GM18868 (cell line): ENCODE results near the gene NECTIN2.
"Not testable (repeated sequence)": the region's sequence is repeated elsewhere in the genome, so short reads cannot be mapped to it uniquely, and the experiment has no call there.

Source experiments
- ATAC-seq: cut with Tn5 transposase; IDR thresholded peaks from one replicate; pipeline ENCODE4 v1.9.1; 2021; ENCODE audit warnings: mild to moderate bottlenecking, moderate library complexity; ENCODE audit not compliant: unreplicated experiment

NECTIN2 gene

DNA sequence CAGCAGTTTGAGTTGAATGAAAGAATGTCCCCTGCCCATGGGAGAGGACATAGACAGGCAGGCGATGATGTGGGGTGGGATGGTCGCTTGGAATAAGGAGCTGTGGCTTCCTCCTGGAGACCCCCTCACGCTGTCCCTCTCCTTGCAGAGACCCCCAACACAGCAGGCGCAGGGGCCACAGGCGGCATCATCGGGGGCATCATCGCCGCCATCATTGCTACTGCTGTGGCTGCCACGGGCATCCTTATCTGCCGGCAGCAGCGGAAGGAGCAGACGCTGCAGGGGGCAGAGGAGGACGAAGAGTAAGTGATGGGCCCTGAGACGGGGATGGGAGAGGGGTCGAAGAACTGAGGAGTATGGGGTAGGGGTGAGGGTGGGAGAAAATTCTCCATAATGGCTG is 36.0 kb downstream of the NECTIN2 start:
- no peak for ATAC-seq

DNA sequence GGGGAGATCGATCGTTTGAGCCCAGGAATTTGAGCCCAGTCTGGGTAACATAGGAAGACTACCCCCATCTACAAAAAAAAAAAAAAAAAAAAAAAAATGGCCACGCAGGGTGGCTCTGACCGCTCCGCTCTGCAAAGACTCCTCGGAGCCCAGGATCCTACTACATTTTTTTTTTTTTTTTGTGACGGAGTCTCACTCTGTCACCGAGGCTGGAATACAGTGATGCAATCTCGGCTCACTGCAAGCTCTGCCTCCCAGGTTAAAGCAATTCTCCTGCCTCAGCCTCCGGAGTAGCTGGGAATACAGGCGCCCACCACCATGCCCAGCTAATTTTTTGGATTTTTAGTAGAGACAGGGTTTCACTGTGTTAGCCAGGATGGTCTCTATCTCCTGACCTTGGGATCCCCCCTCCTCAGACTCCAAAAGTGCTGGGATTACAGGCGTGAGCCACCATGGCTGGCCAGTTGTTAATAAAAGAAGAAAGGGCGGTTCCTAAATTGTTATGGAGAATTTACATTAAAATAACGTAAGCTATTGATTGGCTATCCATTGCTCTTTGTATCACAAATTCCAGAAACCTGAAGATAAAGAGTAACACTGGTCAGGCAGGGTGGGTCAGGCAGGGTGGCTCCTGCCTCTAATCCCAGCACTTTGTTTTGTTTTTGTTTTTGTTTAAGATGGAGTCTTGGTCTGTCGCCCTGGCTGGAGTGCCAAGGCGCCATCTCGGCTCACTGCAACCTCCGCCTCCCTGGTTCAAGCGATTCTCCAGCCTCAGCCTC is 36.7 kb downstream of the NECTIN2 start:
- not testable (repeated sequence) for ATAC-seq

DNA sequence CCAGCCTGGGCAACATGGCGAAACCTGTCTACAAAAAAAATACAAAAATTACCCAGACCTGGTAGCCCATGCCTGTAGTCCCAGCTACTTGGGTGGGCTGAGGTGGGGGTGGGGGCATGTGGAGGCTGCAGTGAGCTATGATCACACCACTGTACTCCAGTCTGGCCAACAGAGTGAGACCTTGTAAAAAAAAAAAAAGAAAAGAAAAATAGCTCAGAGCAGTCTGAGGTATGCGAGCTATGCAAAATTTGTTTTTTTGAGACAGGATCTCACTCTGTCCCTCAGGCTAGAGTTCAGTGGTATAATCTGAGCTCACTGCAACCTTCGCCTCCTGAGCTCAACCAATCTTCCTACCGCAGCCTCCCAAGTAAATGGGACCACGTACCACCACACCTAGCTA is 37.8 kb downstream of the NECTIN2 start:
- ATAC-seq = no peak

DNA sequence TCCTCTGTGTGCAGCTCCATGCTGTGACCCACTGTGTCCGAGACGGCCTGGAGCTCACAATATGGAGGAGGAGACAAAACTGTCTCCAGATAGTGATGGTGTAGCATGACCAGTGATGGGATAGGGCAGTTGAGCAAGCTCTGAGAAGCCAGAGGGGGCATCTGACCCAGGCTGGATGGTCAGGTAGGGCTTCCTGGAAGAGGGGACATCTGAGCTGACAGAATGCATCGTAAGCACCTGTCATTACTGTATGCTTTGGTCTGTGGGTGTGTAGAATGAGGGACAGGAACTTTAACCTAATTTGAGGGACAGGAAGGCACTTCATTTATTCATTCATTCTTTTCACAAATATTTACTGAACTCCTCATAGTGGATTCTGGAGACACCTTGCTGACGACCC is 38.5 kb downstream of the NECTIN2 start:
- ATAC-seq = no peak

DNA sequence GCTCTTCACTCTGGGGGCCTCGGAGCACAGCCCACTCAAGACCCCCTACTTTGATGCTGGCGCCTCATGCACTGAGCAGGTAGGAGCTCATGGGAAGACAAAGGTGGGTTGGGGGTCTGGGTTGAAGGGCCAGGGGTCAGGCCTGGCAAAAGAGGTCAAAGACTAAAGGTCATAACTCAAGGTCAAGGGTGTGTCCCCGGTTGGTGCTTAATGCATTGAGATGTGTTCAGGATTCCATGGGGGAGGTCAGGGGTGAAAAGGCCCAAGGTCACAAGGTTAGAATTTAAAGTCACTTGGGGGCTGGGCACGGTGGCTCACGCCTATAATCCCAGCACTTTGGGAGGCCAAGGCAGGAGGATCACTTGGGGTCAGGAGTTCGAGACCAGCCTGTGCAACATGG is 40.0 kb downstream of the NECTIN2 start:
- ATAC-seq = no peak

DNA sequence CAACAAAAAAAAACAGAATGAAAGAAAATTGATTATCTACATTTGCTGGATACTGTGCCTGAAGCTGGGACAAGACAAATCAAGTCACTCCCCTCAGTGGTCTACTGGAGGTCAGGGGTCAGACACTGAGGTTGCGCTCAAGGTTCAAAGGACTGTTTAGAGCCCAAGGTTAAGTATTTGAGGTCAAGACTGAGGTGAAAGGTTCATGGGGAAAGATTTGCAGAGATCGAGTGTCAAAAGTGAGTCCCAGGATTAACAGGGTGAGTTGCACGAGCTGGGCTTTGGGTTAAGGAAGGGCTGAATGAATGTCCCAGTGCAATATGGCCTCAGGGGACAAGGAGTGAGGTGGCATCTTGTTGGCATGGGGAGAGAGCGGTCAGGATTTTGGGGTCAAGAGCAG is 41.6 kb downstream of the NECTIN2 start:
- no peak for ATAC-seq

DNA sequence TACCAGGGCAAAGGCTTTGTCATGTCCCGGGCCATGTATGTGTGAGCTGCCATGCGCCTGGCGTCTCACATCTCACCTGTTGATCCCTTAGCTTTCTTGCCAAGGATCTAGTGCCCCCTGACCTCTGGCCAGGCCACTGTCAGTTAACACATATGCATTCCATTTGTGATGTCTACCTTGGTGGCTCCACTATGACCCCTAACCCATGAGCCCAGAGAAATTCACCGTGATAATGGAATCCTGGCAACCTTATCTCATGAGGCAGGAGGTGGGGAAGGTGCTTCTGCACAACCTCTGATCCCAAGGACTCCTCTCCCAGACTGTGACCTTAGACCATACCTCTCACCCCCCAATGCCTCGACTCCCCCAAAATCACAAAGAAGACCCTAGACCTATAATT is 42.2 kb downstream of the NECTIN2 start:
- ATAC-seq = not testable (repeated sequence)

DNA sequence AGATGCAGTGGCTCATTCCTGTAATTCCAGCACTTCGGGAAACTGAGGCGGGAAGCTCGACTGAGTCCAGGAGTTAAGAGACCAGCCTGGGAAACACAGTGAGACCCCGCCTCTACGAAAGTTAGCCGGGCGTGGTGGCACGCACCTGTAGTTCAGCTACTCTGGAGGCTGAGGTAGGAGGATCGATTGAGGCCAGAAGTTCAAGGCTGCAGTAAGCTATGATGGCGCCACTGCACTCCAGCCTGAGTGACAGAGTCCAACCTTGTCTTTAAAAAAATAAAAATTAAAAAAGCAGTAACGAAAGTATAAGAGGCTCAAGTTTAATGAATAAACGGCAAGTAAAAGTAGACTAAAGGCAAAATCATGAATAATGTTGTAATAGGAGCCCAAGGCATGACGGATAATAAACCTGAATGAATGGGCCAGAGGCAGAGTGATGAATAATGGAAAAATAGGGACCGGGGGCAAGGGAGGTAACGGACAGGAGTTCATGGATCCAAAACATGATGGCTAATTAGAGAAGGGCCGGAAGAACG is 43.8 kb downstream of the NECTIN2 start:
- no peak for ATAC-seq

DNA sequence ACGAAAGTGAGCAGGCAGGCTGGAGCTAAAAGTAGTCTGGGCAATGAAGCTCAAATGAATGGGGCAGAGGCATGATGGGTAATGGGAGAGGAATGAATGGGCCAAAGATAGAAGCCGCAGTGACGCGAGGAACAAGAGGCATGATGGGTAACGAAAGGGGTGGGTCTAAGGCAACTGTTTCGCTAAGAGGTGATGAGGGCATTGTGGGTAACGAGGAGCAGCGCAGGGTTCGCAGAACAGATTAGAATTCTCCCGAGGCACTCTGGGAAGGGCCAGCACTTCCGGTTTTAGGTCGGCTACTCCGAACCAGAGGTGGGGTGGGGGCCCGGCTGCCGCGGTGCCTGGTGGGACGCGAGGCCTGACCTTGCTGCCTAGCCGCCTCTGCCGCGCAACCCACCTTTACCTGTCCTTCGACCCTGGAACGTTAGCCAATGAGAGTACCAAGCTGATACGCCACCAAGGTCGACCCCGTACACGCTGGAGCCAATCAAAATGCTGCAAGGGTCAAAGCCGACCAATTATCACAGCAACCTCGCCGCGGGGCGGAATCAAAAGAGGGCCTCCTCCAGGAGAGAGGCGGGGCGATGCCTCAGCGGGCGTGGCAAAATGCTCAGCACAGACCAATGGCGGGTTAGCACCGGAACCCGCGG is 44.4 kb downstream of the NECTIN2 start:
- peak; percentile 80 for ATAC-seq

DNA sequence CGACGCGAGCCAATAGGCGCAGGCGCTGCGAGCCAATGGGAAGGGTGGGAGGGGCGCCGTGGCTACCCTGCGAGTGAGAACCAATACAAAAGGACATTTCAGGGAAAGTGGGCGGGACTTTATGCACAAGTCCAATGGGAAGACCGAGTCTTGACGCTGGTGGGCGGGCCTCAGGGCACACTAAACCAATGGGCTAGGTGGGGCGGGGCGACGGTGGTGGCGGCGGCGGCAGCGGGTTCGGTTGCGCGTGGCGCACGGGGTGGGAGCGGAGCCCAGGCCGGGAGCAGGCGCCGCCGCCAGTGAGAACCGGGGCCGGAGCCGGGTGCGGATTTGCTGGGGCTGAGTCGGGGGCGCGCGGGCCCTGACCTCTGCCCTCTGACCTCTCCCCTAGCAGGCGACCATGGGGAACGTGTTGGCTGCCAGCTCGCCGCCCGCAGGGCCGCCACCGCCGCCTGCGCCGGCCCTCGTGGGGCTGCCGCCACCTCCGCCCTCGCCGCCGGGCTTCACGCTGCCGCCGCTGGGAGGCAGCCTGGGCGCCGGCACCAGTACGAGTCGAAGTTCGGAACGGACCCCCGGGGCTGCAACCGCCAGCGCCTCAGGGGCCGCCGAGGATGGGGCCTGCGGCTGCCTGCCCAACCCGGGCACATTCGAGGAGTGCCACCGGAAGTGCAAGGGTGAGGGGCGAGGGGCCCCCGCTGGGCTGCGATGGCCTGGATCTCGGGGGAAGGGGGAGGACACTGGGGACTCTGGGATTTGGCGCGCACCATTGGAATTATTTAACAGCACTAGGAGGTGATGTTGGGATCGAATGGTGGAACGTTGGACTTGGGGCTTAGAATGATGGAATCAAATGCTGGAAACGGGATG is 45.2 kb downstream of the NECTIN2 start, which contains the start of gene TOMM40:
Gene TOMM40, plus strand, starts transcription at position 239 of the 867 bp plus-strand sequence. Its CDS starts 162 bp downstream, at position 401.
- peak; percentile 66 for ATAC-seq

DNA sequence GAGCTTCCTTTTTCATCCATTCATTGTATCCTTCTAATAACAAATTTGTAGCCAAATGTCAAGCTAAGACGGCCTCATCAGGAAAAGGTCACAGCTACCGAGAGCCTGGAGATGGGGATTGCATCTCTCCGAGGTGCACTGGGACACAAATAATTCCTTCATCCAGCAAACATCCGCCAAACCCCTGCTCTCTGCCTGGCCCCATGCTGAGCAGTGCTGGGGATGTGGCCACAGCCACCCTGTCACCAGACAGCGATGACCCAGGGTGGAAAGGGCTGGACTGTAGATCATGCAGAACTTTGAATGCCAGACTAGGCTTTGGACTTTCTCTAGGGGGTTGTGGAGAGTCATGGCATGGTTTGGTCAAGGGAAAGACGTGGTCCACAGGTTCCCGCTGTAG is 46.8 kb downstream of the NECTIN2 start:
- no peak for ATAC-seq

DNA sequence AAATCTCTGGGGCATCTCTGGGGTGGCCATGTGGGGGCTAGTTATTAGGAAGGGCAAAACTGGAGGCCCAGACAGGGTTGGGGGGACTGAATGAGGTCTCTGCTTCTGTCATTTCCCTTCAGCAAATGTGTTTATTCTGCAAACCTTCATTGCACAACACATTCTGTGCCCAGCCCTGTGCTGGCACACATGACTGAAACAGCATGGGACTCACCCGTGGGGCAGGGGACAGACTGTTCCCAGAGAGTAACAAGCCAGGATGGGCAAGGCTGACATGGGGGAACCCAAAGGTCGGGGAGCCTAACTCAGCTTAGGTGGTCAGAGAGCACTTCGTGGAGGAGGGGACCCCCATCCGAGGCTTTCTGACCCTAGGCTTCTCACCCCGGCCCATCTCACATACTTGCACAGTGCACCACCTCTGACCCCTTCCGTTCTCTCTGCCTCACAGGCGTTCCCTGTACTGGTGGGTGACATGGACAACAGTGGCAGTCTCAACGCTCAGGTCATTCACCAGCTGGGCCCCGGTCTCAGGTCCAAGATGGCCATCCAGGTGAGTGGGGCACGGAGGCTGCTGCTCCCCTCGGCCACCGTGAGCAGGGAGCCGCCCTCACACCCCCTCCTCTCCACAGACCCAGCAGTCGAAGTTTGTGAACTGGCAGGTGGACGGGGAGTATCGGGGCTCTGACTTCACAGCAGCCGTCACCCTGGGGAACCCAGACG is 47.4 kb downstream of the NECTIN2 start:
- no peak for ATAC-seq

DNA sequence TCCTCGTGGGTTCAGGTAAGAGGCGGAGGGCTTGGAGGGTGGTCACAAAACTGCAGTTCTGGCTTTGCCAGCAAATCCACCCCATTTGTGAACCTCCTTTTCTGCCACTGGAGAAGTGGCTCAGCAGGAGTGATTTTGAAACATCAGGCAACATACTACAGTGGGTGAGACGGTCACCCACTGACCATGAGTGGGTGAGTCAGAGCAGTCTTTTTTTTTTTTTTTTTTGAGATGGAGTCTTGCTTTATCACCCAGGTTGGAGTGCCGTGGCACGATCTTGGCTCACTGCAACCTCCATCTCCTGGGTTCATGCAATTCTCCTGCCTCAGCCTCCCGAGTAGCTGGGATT is 47.9 kb downstream of the NECTIN2 start:
- no peak for ATAC-seq

DNA sequence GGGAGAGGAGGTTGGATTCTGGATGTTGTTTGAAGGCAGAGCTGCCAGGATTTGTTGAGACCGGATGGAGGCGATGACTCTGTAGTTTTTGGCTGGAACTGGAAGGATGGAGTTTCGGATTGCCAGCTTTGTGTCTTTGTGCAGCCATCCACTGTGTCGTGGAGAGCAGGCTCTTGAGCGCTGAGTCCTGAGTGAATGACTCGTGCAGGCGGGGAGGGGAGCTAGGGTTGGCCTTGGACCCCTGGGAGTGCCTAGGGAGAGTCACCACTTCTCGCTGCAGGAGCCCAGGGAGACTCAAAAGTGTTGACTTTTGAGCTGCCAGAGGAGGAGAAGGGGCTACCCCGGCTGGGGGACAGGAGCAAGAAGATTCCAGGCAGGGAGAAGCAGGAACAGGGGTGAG is 48.8 kb downstream of the NECTIN2 start:
- ATAC-seq = no peak

DNA sequence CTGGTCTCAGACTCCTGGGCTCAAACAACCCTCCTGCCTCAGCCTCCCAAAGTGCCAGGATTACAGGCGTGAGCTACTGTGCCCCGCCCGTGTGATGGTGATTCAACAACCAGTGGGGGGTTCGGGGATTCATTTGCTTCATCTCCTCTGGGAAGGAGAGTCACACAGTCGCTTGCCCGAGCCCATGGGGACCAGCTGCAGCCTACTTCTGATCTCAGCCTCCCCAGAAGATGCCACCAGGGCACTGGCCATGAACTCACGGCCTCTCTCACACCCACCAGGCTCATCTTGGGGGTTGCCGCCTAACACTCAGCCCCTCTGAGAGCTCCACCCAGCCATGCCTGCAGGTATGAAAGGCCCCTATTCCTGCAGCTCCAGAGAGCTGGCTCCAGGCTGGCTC is 51.7 kb downstream of the NECTIN2 start:
- no peak for ATAC-seq

DNA sequence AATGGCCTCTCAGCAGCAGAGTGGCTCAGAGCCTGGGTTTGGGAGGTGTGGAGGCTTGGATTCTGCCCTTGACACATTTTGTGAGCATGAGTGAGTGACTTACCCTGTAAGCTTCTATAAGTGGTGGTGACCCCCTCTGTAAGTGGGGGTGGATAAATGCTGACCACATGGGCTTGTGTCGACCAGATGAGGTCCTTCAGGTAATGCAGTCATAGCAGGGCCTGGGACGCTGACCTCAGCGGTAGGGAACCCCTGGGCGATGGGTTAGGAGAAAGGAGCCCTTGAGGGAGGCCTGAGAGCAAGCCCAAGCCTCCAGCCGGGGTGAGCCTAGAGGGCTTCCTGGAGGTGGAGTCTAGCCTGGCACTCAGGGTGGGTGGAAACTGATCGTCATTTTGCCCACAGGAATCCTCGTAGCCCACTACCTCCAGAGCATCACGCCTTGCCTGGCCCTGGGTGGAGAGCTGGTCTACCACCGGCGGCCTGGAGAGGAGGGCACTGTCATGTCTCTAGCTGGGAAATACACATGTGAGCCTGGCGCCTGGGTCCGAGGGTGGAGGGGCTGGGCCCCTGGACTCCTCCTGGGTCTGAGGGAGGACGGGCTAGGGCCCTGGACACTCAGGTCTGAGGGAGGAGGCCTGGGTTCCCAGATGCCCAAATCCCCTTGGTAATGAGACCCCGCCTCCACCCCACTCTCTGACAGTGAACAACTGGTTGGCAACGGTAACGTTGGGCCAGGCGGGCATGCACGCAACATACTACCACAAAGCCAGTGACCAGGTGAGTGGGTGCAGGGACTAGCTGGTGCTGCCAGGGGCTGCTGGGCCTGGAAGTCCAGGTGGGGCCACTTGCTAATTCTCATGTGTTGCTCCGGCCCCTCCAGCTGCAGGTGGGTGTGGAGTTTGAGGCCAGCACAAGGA is 54.5 kb downstream of the NECTIN2 start:
- no peak for ATAC-seq

DNA sequence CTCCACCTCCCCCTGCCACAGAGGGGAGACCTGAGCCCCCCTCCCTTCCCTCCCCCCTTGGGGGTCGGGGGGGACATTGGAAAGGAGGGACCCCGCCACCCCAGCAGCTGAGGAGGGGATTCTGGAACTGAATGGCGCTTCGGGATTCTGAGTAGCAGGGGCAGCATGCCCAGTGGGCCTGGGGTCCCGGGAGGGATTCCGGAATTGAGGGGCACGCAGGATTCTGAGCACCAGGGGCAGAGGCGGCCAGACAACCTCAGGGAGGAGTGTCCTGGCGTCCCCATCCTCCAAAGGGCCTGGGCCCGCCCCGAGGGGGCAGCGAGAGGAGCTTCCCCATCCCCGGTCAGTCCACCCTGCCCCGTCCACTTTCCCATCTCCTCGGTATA is 57.1 kb downstream of the NECTIN2 start:
- no peak for ATAC-seq

DNA sequence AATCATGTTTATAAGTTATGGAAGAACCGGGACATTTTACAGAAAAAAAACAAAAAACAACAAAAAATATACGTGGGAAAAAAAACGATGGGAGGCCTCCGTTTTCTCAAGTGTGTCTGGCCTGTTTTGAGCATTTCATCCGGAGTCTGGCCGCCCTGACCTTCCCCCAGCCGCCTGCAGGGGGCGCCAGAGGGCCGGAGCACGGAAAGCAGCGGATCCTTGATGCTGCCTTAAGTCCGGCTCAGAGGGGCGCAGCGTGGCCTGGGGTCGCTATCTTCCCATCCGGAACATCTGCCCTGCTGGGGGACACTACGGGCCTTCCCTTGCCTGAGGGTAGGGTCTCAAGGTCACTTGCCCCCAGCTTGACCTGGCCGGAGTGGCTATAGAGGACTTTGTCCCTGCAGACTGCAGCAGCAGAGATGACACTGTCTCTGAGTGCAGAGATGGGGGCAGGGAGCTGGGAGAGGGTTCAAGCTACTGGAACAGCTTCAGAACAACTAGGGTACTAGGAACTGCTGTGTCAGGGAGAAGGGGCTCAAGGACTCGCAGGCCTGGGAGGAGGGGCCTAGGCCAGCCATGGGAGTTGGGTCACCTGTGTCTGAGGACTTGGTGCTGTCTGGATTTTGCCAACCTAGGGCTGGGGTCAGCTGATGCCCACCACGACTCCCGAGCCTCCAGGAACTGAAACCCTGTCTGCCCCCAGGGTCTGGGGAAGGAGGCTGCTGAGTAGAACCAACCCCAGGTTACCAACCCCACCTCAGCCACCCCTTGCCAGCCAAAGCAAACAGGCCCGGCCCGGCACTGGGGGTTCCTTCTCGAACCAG is 57.7 kb downstream of the NECTIN2 start:
- ATAC-seq = no peak
